ENCODE results near the gene USH2A.

- no peak for TF ChIP-seq POLR2A (IDR thresholded peaks at IDR 0.05)
- TF ChIP-seq, protein P1, sequence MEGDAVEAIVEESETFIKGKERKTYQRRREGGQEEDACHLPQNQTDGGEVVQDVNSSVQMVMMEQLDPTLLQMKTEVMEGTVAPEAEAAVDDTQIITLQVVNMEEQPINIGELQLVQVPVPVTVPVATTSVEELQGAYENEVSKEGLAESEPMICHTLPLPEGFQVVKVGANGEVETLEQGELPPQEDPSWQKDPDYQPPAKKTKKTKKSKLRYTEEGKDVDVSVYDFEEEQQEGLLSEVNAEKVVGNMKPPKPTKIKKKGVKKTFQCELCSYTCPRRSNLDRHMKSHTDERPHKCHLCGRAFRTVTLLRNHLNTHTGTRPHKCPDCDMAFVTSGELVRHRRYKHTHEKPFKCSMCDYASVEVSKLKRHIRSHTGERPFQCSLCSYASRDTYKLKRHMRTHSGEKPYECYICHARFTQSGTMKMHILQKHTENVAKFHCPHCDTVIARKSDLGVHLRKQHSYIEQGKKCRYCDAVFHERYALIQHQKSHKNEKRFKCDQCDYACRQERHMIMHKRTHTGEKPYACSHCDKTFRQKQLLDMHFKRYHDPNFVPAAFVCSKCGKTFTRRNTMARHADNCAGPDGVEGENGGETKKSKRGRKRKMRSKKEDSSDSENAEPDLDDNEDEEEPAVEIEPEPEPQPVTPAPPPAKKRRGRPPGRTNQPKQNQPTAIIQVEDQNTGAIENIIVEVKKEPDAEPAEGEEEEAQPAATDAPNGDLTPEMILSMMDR (IDR thresholded peaks at IDR 0.05), result no peak
These were observed 388.7 kb downstream of the USH2A start for GRCh38 chr1:216034506-216034905.

All from lower leg skin (tissue), 3 donors.